GM12878 (cell line): ENCODE measurements around the gene RNF168. TPM values are rescaled to one million over a fixed set of nuclear protein-coding genes. Genes with fewer than 3 reads are reported as not detected.

ENCODE experiments used
- ATAC-seq: fragments of 200-7000 bp; cut with Tn5 transposase; 3 replicates; pipeline ENCODE4 v1.9.1; 2020; ENCODE audit warnings: mild to moderate bottlenecking, moderate library complexity
- BruUV-seq: library from RNA; stranded (reverse); fragments of 400-500 nt; replicated peaks from 2 replicates; lab custom pipeline; 2021; lab: Mats Ljungman, UMichigan
- CTCF ChIA-PET: fragments of 300-600 bp; sonication (Branson Sonifier 250); formaldehyde crosslinking; extraction: SDS; loops from one replicate; lab custom pipeline; 2021; ENCODE audit warnings: inconsistent platforms; lab: Yijun Ruan, JAX
- POLR2A ChIA-PET: fragments of 350-600 bp; formaldehyde crosslinking; extraction: SDS; loops from one replicate; lab custom pipeline; 2021; ENCODE audit warnings: inconsistent platforms; lab: Charles Lee
- RAD21 ChIA-PET: fragments of 300-600 bp; sonication (Branson Sonifier 250); formaldehyde crosslinking; loops from one replicate; lab custom pipeline; 2023; ENCODE audit warnings: antibody characterized with exemption; ENCODE audit not compliant: unreplicated experiment; lab: Charles Lee
- SMC1A ChIA-PET: fragments of 300-600 bp; sonication (Branson Sonifier 250); formaldehyde crosslinking; loops from one replicate; lab custom pipeline; 2023; ENCODE audit not compliant: unreplicated experiment, uncharacterized antibody; lab: Charles Lee
- DNase-seq: peaks from one replicate; pipeline ENCODE4 v3.0.0-alpha.2; 2011; ENCODE audit warnings: low read depth, low spot score
- FAIRE-seq: peaks from 3 replicates; lab custom pipeline; 2011; peaks lifted over from hg19 to GRCh38; lab: Jason Lieb, UNC
- H2AFZ ChIP-seq: 2 replicates; pipeline ENCODE4 v1.6.0; 2011; ENCODE audit warnings: low read depth, low read length, control low read depth; ENCODE audit not compliant: control insufficient read depth
- H3K27ac ChIP-seq: 2 replicates; pipeline ENCODE4 v1.5.1; 2011; ENCODE audit warnings: control low read depth; ENCODE audit not compliant: control insufficient read depth, insufficient read depth
- H3K27me3 ChIP-seq, 2 experiments: replicated peaks in 1 of 2; 2 replicates each; pipeline versions ENCODE4 v1.6.0 to v1.6.1; 2011; ENCODE audit warnings: low read length in 1 of 2; ENCODE audit not compliant: control insufficient read depth in 2 of 2, insufficient read depth in 2 of 2
- H3K36me3 ChIP-seq, 2 experiments: 2 replicates each; pipeline ENCODE4 v1.5.1; 2011; ENCODE audit warnings: low read length in 1 of 2; ENCODE audit not compliant: control insufficient read depth in 2 of 2, insufficient read depth in 2 of 2
- H3K4me1 ChIP-seq: 2 replicates; pipeline ENCODE4 v1.6.1; 2011; ENCODE audit warnings: mild to moderate bottlenecking, low read length, moderate library complexity, mixed read lengths; ENCODE audit not compliant: control insufficient read depth, insufficient read depth
- H3K4me2 ChIP-seq: 2 replicates; pipeline ENCODE4 v1.6.0; 2011; ENCODE audit warnings: control low read depth; ENCODE audit not compliant: control insufficient read depth, insufficient read depth
- H3K4me3 ChIP-seq: fragments of 200-600 bp; sonication (generic); 2 replicates; pipeline ENCODE4 v1.5.1; 2016
- H3K79me2 ChIP-seq: 2 replicates; pipeline ENCODE4 v1.6.0; 2011; ENCODE audit warnings: low read length; ENCODE audit not compliant: control insufficient read depth, insufficient read depth
- H3K9ac ChIP-seq: 2 replicates; pipeline ENCODE4 v1.8.0; 2011; ENCODE audit warnings: low read length, control low read depth, mixed read lengths; ENCODE audit not compliant: control insufficient read depth, insufficient read depth
- H3K9me3 ChIP-seq: replicated peaks from 3 replicates; pipeline ENCODE4 v1.5.1; 2011; ENCODE audit warnings: mild to moderate bottlenecking, low read length; ENCODE audit not compliant: control insufficient read depth, insufficient read depth
- H4K20me1 ChIP-seq: 2 replicates; pipeline ENCODE4 v1.6.0; 2011; ENCODE audit not compliant: control insufficient read depth, insufficient read depth
- BCL11A ChIP-seq: IDR thresholded peaks from 2 replicates; pipeline ENCODE4 v1.6.1; 2011; ENCODE audit warnings: low read depth, low read length
- CBFB ChIP-seq: IDR thresholded peaks from 2 replicates; pipeline ENCODE4 v1.6.1; 2016; ENCODE audit warnings: antibody characterized with exemption, low read depth
- CBX5 ChIP-seq: sonication (generic); IDR thresholded peaks from 2 replicates; pipeline ENCODE4 v1.6.1; 2016; ENCODE audit warnings: low read depth, moderate library complexity, mild to moderate bottlenecking, inconsistent platforms
- CHD2 ChIP-seq: IDR thresholded peaks from 2 replicates; pipeline ENCODE4 v1.6.1; 2011; ENCODE audit warnings: low read depth, low read length, improper control_type of control experiment, borderline replicate concordance
- CREM ChIP-seq: IDR thresholded peaks from 2 replicates; pipeline ENCODE4 v1.6.1; 2014; ENCODE audit warnings: antibody characterized with exemption, low read depth
- EP300 ChIP-seq, 2 experiments: fragments of 150-350 bp in 1 of 2; IDR thresholded peaks; 2 replicates each; pipeline ENCODE4 v1.6.1; 2011 to 2012; ENCODE audit warnings: low read depth in 2 of 2, low read length in 2 of 2, borderline replicate concordance in 1 of 2, improper control_type of control experiment in 1 of 2, inconsistent platforms in 1 of 2; ENCODE audit not compliant: control insufficient read depth in 1 of 2
- ETV6 ChIP-seq, 2 experiments: fragments of 450-650 bp in 1 of 2; IDR thresholded peaks in 1 of 2; conservative IDR thresholded peaks in 1 of 2; 2 replicates each; pipeline ENCODE4 v1.6.1; 2014; ENCODE audit warnings: antibody characterized with exemption in 1 of 2, borderline replicate concordance in 1 of 2, low read depth in 1 of 2, mild to moderate bottlenecking in 1 of 2, moderate library complexity in 1 of 2
- JUNB ChIP-seq: IDR thresholded peaks from 2 replicates; pipeline ENCODE4 v1.6.1; 2016; ENCODE audit warnings: antibody characterized with exemption, mild to moderate bottlenecking
- MEF2B ChIP-seq: fragments of 450-650 bp; IDR thresholded peaks from 2 replicates; pipeline ENCODE4 v1.6.1; 2018; ENCODE audit warnings: mild to moderate bottlenecking, moderate library complexity; ENCODE audit not compliant: partially characterized antibody, poor library complexity, severe bottlenecking
- NBN ChIP-seq: fragments of 450-650 bp; IDR thresholded peaks from 2 replicates; pipeline ENCODE4 v1.6.1; 2016
- POLR2AphosphoS5 ChIP-seq: IDR thresholded peaks from 2 replicates; pipeline ENCODE4 v1.6.1; 2011; ENCODE audit warnings: mild to moderate bottlenecking, low read length, inconsistent platforms
- RAD21 ChIP-seq: IDR thresholded peaks from 2 replicates; pipeline ENCODE4 v1.6.1; 2011; ENCODE audit warnings: mild to moderate bottlenecking, low read depth, low read length, moderate library complexity; ENCODE audit not compliant: insufficient read depth
- SKIL ChIP-seq: fragments of 450-650 bp; IDR thresholded peaks from 2 replicates; pipeline ENCODE4 v1.6.1; 2017; ENCODE audit warnings: mild to moderate bottlenecking, low read depth, inconsistent platforms; ENCODE audit not compliant: poor library complexity, severe bottlenecking
- TAF1 ChIP-seq: IDR thresholded peaks from 2 replicates; pipeline ENCODE4 v1.6.1; 2011; ENCODE audit warnings: mild to moderate bottlenecking, low read depth, low read length, borderline replicate concordance
- YBX1 ChIP-seq: fragments of 450-650 bp; IDR thresholded peaks from 2 replicates; pipeline ENCODE4 v1.6.1; 2016; ENCODE audit warnings: antibody characterized with exemption
- ZBTB11 ChIP-seq: fragments of 450-650 bp; formaldehyde crosslinking; IDR thresholded peaks from 2 replicates; pipeline ENCODE4 v1.5.0; 2022; ENCODE audit warnings: mild to moderate bottlenecking, missing genetic modification characterization
- ZNF384 ChIP-seq: IDR thresholded peaks from 2 replicates; pipeline ENCODE4 v1.6.1; 2012; ENCODE audit warnings: low read depth, mild to moderate bottlenecking, low read length, improper control_type of control experiment, borderline replicate concordance
- WGBS: methylation state at CpG from one replicate; pipeline ENCODE4 v1.1.6; 2016; ENCODE audit warnings: low lambda C conversion rate; ENCODE audit not compliant: insufficient replicate concordance, insufficient coverage; ENCODE audit errors: missing lambda C conversion rate; 5-methylcytosine and 5-hydroxymethylcytosine counted together
- in situ Hi-C: fragments of 300-500 bp; cut with MboI; formaldehyde crosslinking; loops from 9 replicates; pipeline ENCODE4 v1.14.3; 2018; ENCODE audit warnings: mixed read lengths
- intact Hi-C: fragments of 100-400 bp; cut with micrococcal nuclease; formaldehyde crosslinking; loops from one replicate; pipeline ENCODE4 v1.14.2; 2022; ENCODE audit not compliant: unreplicated experiment
- polyA plus RNA-seq, 11 experiments: library from polyadenylated mRNA; depleted of rRNA in 4 of 11; unstranded in 6 of 11; stranded (reverse) in 5 of 11; fragments of >200 nt; fragmentation: Nextera tagmentation in 4 of 11; fragmentation: Illumina TruSeq in 1 of 11; extraction: Ambion mirVana in 4 of 11; extraction: Trizol in 1 of 11; gene quantifications; 1 replicate in 1 of 11; 2 replicates in 10 of 11; pipeline versions ENCODE4 v1.2.1 to v1.2.3, GENCODE V29; 2011 to 2016; ENCODE audit warnings: inconsistent platforms in 2 of 11, missing spikeins in 2 of 11, low read depth in 1 of 11
- total RNA-seq, 4 experiments: library from RNA; depleted of rRNA in 3 of 4; stranded (reverse); fragments of >200 nt in 3 of 4; fragmentation: Illumina TruSeq in 1 of 4; extraction: Trizol in 1 of 4; gene quantifications; 2 replicates each; pipeline versions ENCODE4 v1.2.1 to v1.2.3, GENCODE V29; 2013 to 2021

Gene RNF168
- total and polyA plus RNA-seq, 10 of the 15 experiments (the other 5 are each of a cell fraction or from before 2014, with no cell fraction given) = 12.7 to 47.5 (median 24.8) TPM

- ChIA-PET SMC1A (interaction anchor here (0.6 to 4.0 kb wide), 20 partner anchors 8 to 159 kb away, joined by 3 to 59 read pairs (median 4); partner anchors contain the start of genes RNF168 and UBXN7), RAD21 (interaction anchor here (0.6 to 3.2 kb wide), 11 partner anchors 8 to 280 kb away, joined by 3 to 60 read pairs (median 5); partner anchors contain the start of genes RNF168 and UBXN7), POLR2A (interaction anchor here (0.6 to 2.1 kb wide), 10 partner anchors 8 to 71 kb away, joined by 3 to 9 read pairs (median 4); partner anchors contain the start of genes RNF168 and UBXN7), CTCF (interaction anchor here (1.4 to 3.0 kb wide), 5 partner anchors 15 to 186 kb away, joined by 3 to 12 read pairs (median 5); no protein-coding TSS in a partner anchor)
- DNase-seq (peak; percentile 67), ATAC-seq (peak; percentile 79), FAIRE-seq (peak; percentile 86)
- Histone ChIP-seq H3K79me2 (no peaks in the 10 kb centered on the region), H3K4me3 (no peak overlapping the region), H3K9ac (peak overlapping the region; percentile 38), H3K36me3 (no peaks in the 10 kb centered on the region), H3K4me2 (peak overlapping the region; percentile 44), H3K27ac (peak overlapping the region; percentile 95), H4K20me1 (no peaks in the 10 kb centered on the region), H3K27me3 (no peaks in the 10 kb centered on the region), H3K4me1 (peaks cover 34% of the 10 kb centered on the region), H3K9me3 (no peaks in the 10 kb centered on the region; the same call in 2 of the 3 replicates), H2AFZ (peak overlapping the region; percentile 67)
- WGBS = 0% methylated on average over 6 of the region's 6 CpGs
- intact Hi-C loops = loop anchor here (1.0 to 5.0 kb wide), 3 partner anchors 23 to 188 kb away; partner anchors contain the start of gene RNF168
- BruUV-seq = no TSS peak
- in situ Hi-C loops = loop anchor here (25.0 kb wide), 1 partner anchor 1303 kb away; no protein-coding TSS in a partner anchor
- TF ChIP-seq MEF2B (peak; percentile 99), BCL11A (peak; percentile 31; the same call in 1 of the 2 replicates), JUNB (peak; percentile 40), CHD2 (no peak), ETV6 (conservative IDR thresholded peaks at IDR 0.05 in 1 of 2, IDR thresholded peaks at IDR 0.05 in 1 of 2; ENCODE audit: borderline replicate concordance in 1 of 2, low read depth in 1 of 2) (no peak), NBN (peak; percentile 78), POLR2AphosphoS5 (no peak), TAF1 (no peak), RAD21 (no peak), CREM (0 out of 2 replicates have a peak, but pooled peaks have one; percentile 21), ZBTB11 (no peak), EP300 (IDR thresholded peaks at IDR 0.05; ENCODE audit: borderline replicate concordance in 1 of 2, control insufficient read depth in 1 of 2, low read depth in 2 of 2, low read length in 2 of 2) (no peak), YBX1 (0 out of 2 replicates have a peak, but pooled peaks have one; percentile 14), ZNF384 (peak; percentile 18; the same call in 1 of the 2 replicates), CBFB (peak; percentile 54; the same call in 1 of the 2 replicates), SKIL (peak; percentile 62), CBX5 (no peak)
These were observed 63.5 kb downstream of the RNF168 start for GRCh38 chr3:196440041-196440537.
